ENCODE measurements around the gene WDFY4.

DNA sequence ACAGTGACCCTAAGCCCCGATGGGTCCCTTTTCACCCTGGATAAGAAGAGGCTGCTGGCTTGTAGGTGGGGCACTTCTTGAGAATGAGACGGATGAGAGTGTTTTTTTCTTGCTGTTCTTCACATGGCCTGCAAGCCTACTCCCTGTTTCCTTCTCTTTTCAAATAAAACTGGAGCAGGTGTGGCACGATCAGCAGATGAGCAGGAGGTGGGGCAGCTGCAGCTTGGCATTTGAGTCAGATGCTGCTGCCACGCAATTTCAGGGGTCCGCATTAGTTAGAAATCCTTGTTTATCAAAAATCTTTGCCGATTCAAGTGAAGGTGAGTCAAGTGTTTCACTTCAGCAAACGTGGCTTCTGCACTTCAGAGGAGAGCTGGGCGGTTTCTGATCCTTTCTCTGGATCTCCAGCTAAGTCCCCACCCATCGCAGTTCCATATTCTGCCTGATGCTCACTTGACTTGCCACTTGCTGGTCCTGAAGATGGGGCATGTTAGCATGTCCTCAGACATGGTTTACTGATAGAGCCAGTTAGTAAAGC, 20.8 kb downstream of the WDFY4 start:
- TF ChIP-seq CTCF (IDR thresholded peaks at IDR 0.05; ENCODE audit: insufficient read depth, low read depth, low read length) (no peak), EZH2 (IDR thresholded peaks at IDR 0.05; ENCODE audit: insufficient read depth, low read length) (no peak)

Data from astrocyte (in vitro differentiated cells and primary cell).